Superior temporal gyrus (tissue), 1 donor: Measurements from ENCODE around the gene ZNF225.
"Not testable (repeated sequence)": the region's sequence is repeated elsewhere in the genome, so short reads cannot be mapped to it uniquely, and the experiment has no call there.

ENCODE experiments used
- DNase-seq: peaks from one replicate; pipeline ENCODE4 v3.0.0-alpha.2; 2016; ENCODE audit errors: extremely low spot score

The ZNF225 gene

GRCh38 chr19:44113138-44113783 lies at the start of gene ZNF225:
ZNF225 (plus strand) TSS chr19:44113399; CDS start chr19:44115828, 2,429 bp downstream.
- DNase-seq: peak; percentile 100

GRCh38 chr19:44066305-44066704 lies 46.9 kb upstream of the ZNF225 start:
- DNase-seq: no peak

GRCh38 chr19:44069415-44069814 lies 43.8 kb upstream of the ZNF225 start:
- DNase-seq: no peak

GRCh38 chr19:44071824-44072542 lies 41.2 kb upstream of the ZNF225 start, which contains the start of gene ZNF284:
ZNF284 (plus strand) TSS chr19:44072159; CDS start chr19:44076390, 4,231 bp downstream.
- peak; percentile 98 for DNase-seq

- DNase-seq: peak; percentile 6
These were observed 40.4 kb upstream of the ZNF225 start for GRCh38 chr19:44072543-44073401.

- no peak for DNase-seq
These were observed 36.9 kb upstream of the ZNF225 start for GRCh38 chr19:44076325-44076724.

GRCh38 chr19:44092108-44092507 lies 21.1 kb upstream of the ZNF225 start:
- DNase-seq: no peak

GRCh38 chr19:44093931-44094765 lies 19.1 kb upstream of the ZNF225 start, which contains the start of gene ZNF224:
ZNF224 (plus strand) TSS chr19:44094361; CDS start chr19:44097874, 3,513 bp downstream.
- DNase-seq: peak; percentile 98

- DNase-seq: no peak
These were observed 5.4 kb upstream of the ZNF225 start for GRCh38 chr19:44107751-44108150.

- DNase-seq: no peak
These were observed 3.7 kb upstream of the ZNF225 start for GRCh38 chr19:44109458-44109857.

- no peak for DNase-seq
These were observed 1.2 kb upstream of the ZNF225 start for GRCh38 chr19:44111910-44112463.

GRCh38 chr19:44112802-44113137 lies 429 bp upstream of the ZNF225 start:
- DNase-seq: no peak

- no peak for DNase-seq
These were observed 688 bp downstream of the ZNF225 start for GRCh38 chr19:44113784-44114390.

GRCh38 chr19:44121162-44121561 lies 8.0 kb downstream of the ZNF225 start:
- DNase-seq: not testable (repeated sequence)

GRCh38 chr19:44131955-44132354 lies 18.8 kb downstream of the ZNF225 start:
- no peak for DNase-seq

- peak; percentile 98 for DNase-seq
These were observed 28.2 kb downstream of the ZNF225 start, which contains the start of gene ZNF234 for GRCh38 chr19:44141191-44142058. ZNF234 (plus strand) TSS chr19:44141554; CDS start chr19:44144633, 3,079 bp downstream.

- no peak for DNase-seq
These were observed 28.8 kb downstream of the ZNF225 start for GRCh38 chr19:44142059-44142433.

GRCh38 chr19:44149776-44150175 lies 36.6 kb downstream of the ZNF225 start:
- no peak for DNase-seq

GRCh38 chr19:44151491-44151890 lies 38.3 kb downstream of the ZNF225 start:
- no peak for DNase-seq

- no peak for DNase-seq
These were observed 43.3 kb downstream of the ZNF225 start for GRCh38 chr19:44156475-44156874.
